Esophagus muscularis mucosa (tissue), 4 donors: ENCODE measurements around the gene SPCS2. TPM values are rescaled to one million over a fixed set of nuclear protein-coding genes. Genes with fewer than 3 reads are reported as not detected.

Experiments
- DNase-seq: peaks from one replicate; pipeline ENCODE4 v3.0.0-alpha.2; 2017; ENCODE audit errors: extremely low spot score
- H3K27ac ChIP-seq, 4 donors: fragments of 200-600 bp; sonication (generic); replicated peaks in 1 of 4; 1 replicate in 3 of 4; 2 replicates in 1 of 4; pipeline ENCODE4 v1.5.1; 2016 to 2019; ENCODE audit warnings: mild to moderate bottlenecking in 1 of 4
- H3K27me3 ChIP-seq, 4 donors: fragments of 200-600 bp; sonication (generic); one replicate each; pipeline versions ENCODE4 v1.5.1 to v1.6.0; 2016 to 2019
- H3K36me3 ChIP-seq, 4 donors: fragments of 200-600 bp; sonication (generic); one replicate each; pipeline ENCODE4 v1.5.1; 2016 to 2019
- H3K4me1 ChIP-seq, 4 donors: fragments of 200-600 bp; sonication (generic); one replicate each; pipeline ENCODE4 v1.5.1; 2016 to 2019
- H3K4me3 ChIP-seq, 4 donors: fragments of 200-600 bp; sonication (generic); 1 replicate in 2 of 4; 2 replicates in 2 of 4; pipeline ENCODE4 v1.5.1; 2016 to 2019; ENCODE audit warnings: mild to moderate bottlenecking in 4 of 4, moderate library complexity in 1 of 4
- H3K9me3 ChIP-seq, 4 donors: fragments of 200-600 bp; sonication (generic); 1 replicate in 3 of 4; 2 replicates in 1 of 4; pipeline ENCODE4 v1.5.1; 2016 to 2019
- EP300 ChIP-seq: sonication (generic); formaldehyde crosslinking; IDR thresholded peaks from one replicate; pipeline ENCODE4 v1.6.1; 2017; ENCODE audit warnings: antibody characterized with exemption
- POLR2A ChIP-seq: fragments of 450-650 bp; IDR thresholded peaks from one replicate; pipeline ENCODE4 v1.6.1; 2017; ENCODE audit warnings: antibody characterized with exemption, moderate library complexity, mild to moderate bottlenecking, low read depth
- POLR2AphosphoS5 ChIP-seq, 2 donors: sonication (generic); formaldehyde crosslinking; IDR thresholded peaks; one replicate each; pipeline ENCODE4 v1.6.1; 2017; ENCODE audit warnings: antibody characterized with exemption in 2 of 2
- WGBS: methylation state at CpG from one replicate; pipeline ENCODE4 v1.1.5; 2018; 5-methylcytosine and 5-hydroxymethylcytosine counted together
- intact Hi-C: fragments of 100-400 bp; cut with DNase I; formaldehyde crosslinking; loops from one replicate; pipeline ENCODE4 v1.15.1; 2023
- total RNA-seq, 4 donors: library from RNA; depleted of rRNA; stranded (reverse); fragments of >200 nt; gene quantifications; one replicate each; pipeline versions ENCODE4 v1.1.0 to v1.2.1, GENCODE V29; 2016
- TF ChIP-seq, protein P1 (sequence below), 3 experiments: fragments of 200-600 bp in 2 of 3; fragments of 450-650 bp in 1 of 3; sonication (generic) in 2 of 3; IDR thresholded peaks; one replicate each; pipeline ENCODE4 v1.5.1; 2017 to 2019; ENCODE audit warnings: antibody characterized with exemption in 3 of 3, mild to moderate bottlenecking in 2 of 3, moderate library complexity in 1 of 3

Gene SPCS2
- total RNA-seq, 4 donors from 2014 or later: 23.6 to 98.7 (median 28.6) TPM

DNA sequence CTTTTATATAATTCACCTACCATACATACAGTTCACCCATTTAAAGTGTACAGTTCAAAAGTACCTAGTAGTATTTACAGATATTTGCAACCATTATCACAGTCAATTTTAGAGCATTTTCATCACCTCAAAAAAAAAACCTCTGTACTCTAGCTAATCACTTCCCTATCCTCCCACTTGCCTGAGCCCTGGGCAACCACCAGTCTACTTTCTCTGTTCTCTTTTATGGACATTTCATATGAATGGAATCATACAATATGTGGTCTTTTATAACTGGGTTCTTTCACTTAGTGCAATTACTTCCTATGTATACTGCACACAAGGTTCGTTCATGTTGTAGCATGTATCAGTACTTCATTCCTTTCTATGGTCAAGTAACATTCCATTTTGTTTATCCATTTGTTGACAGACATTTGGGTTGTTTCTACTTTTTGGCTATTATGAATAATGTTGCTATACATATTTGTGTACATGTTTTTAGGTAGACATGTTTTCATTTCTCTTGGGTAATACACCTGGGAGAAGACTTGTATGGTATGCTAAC is 21.9 kb downstream of the SPCS2 start:
- Histone ChIP-seq H3K27ac (no peak overlapping the region), H3K36me3 (peaks cover 9 to 84% (median 61%) of the 10 kb centered on the region in 4 donors), H3K27me3 (no peaks in the 10 kb centered on the region), H3K4me1 (no peaks in the 10 kb centered on the region), H3K4me3 (no peak overlapping the region), H3K9me3 (no peaks in the 10 kb centered on the region)
- intact Hi-C loops: no loop called here
- TF ChIP-seq POLR2A: no peak
- no peak for TF ChIP-seq POLR2AphosphoS5 (IDR thresholded peaks at IDR 0.05)
- no peak for TF ChIP-seq EP300
- WGBS: 80% methylated on average over 1 of the region's 1 CpG
- DNase-seq: no peak

DNA sequence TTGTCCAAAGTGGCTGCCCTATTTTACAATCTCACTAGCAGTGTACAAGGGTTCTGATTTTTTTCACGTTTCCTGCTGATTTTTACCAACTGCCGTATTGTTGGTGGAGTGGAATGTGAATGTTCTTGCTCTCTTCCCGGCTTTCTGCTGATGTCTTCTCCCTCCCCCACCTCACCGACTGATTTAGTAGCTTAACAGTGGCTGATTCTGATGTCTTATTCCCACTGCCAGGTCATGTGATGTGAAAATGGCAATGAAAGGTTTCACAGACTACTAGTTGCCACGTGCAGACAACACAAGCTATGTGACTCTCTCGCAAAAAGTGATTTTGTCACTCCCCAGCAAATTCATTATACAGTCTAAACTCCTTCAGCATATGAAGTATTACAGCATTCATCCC is 22.4 kb downstream of the SPCS2 start:
- no peak for TF ChIP-seq EP300
- TF ChIP-seq POLR2AphosphoS5 (IDR thresholded peaks at IDR 0.05): no peak
- TF ChIP-seq POLR2A: no peak
- TF ChIP-seq, protein P1, sequence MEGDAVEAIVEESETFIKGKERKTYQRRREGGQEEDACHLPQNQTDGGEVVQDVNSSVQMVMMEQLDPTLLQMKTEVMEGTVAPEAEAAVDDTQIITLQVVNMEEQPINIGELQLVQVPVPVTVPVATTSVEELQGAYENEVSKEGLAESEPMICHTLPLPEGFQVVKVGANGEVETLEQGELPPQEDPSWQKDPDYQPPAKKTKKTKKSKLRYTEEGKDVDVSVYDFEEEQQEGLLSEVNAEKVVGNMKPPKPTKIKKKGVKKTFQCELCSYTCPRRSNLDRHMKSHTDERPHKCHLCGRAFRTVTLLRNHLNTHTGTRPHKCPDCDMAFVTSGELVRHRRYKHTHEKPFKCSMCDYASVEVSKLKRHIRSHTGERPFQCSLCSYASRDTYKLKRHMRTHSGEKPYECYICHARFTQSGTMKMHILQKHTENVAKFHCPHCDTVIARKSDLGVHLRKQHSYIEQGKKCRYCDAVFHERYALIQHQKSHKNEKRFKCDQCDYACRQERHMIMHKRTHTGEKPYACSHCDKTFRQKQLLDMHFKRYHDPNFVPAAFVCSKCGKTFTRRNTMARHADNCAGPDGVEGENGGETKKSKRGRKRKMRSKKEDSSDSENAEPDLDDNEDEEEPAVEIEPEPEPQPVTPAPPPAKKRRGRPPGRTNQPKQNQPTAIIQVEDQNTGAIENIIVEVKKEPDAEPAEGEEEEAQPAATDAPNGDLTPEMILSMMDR (IDR thresholded peaks at IDR 0.05): no peak
- H3K27ac ChIP-seq: no peak overlapping the region
- H3K27me3 ChIP-seq: no peaks in the 10 kb centered on the region
- no peak overlapping the region for H3K4me3 ChIP-seq
- no peaks in the 10 kb centered on the region for H3K9me3 ChIP-seq
- H3K4me1 ChIP-seq: no peaks in the 10 kb centered on the region
- WGBS: 82% methylated on average over 6 of the region's 6 CpGs
- intact Hi-C loops: no loop called here
- peaks cover 11 to 89% (median 66%) of the 10 kb centered on the region in 4 donors for H3K36me3 ChIP-seq
- DNase-seq: no peak

DNA sequence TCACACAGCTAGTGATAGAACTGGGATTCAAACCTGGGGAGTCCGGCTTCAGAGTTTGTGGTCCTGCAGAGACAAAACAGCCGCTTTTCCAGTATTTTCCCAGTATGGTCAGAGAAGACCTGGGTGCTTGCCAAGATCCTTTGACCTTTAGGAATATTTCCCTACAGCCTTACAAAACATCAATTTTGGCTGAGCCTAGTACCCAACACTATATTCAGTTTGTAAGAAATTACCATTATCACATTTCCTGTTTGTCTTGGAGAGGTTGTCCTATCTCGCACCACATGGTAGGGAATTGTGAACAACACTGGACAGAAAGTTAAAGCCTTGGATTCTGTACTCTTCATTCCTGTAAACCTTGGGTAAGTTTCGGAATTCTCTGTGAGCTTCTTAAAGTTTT is 29.0 kb downstream of the SPCS2 start:
- Histone ChIP-seq H3K4me1 (no peaks in the 10 kb centered on the region), H3K4me3 (no peak overlapping the region), H3K27ac (no peak overlapping the region), H3K27me3 (no peaks in the 10 kb centered on the region), H3K36me3 (peaks cover 18 to 64% (median 44%) of the 10 kb centered on the region in 4 donors), H3K9me3 (no peaks in the 10 kb centered on the region)
- intact Hi-C loops: no loop called here
- no peak for DNase-seq
- 75% methylated on average over 4 of the region's 4 CpGs for WGBS
- TF ChIP-seq, protein P1 (IDR thresholded peaks at IDR 0.05): no peak
- TF ChIP-seq POLR2A (no peak), EP300 (no peak), POLR2AphosphoS5 (IDR thresholded peaks at IDR 0.05) (no peak)

DNA sequence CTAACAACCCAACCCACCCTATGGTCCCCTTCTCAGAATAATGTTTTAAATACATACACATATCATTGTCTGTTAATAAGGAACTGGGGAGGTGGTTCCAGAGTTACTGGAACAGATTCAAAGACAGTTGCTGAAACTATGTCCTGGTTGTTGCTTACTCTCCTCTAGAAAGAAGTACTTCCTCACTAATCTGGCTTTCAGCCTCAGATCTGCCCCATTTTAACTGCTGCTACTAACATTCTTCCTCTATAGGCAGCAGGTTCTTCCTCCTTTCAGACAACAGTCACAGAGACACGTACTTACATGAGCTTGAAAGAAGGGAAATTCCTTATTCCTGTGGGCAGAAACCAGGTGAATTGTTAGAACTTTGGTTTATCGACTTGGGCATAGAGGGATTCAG is 31.6 kb downstream of the SPCS2 start:
- no peaks in the 10 kb centered on the region for H3K27me3 ChIP-seq

DNA sequence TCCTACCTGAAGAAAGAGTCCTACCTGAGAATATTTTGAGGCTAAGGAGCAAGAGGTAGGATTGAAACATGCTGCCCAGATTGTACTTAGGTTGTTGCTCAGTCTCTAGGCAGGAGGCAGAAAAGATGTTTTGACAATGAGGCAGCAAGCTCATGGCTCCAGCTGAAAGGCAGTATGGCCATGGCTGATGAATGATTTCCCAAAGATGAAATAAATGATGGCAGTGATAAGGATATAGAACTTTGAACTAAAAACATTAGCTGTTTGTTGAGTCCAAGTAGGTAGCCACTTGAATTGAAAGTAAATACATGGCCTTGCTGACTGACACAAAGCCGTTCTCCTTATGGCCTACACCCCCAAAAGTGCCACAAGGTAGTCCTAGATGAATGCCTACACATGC is 32.8 kb downstream of the SPCS2 start:
- no peaks in the 10 kb centered on the region for H3K4me1 ChIP-seq
- H3K36me3 ChIP-seq: peaks cover 10 to 29% (median 21%) of the 10 kb centered on the region in 4 donors
- H3K27ac ChIP-seq: no peak overlapping the region
- no peak for DNase-seq
- WGBS: 88% methylated on average over 1 of the region's 1 CpG
- no peak overlapping the region for H3K4me3 ChIP-seq
- no peaks in the 10 kb centered on the region for H3K27me3 ChIP-seq
- TF ChIP-seq, protein P1 (IDR thresholded peaks at IDR 0.05): no peak
- TF ChIP-seq POLR2A (no peak), POLR2AphosphoS5 (IDR thresholded peaks at IDR 0.05) (no peak), EP300 (no peak)
- intact Hi-C loops: no loop called here
- no peaks in the 10 kb centered on the region for H3K9me3 ChIP-seq

More for the DNA sequence above, 31.6 kb downstream of the SPCS2 start:
- no peak for DNase-seq
- Histone ChIP-seq H3K4me1 (no peaks in the 10 kb centered on the region), H3K27ac (no peak overlapping the region), H3K9me3 (no peaks in the 10 kb centered on the region), H3K36me3 (peaks cover 18 to 40% (median 29%) of the 10 kb centered on the region in 4 donors), H3K4me3 (no peak overlapping the region)
- TF ChIP-seq POLR2A (no peak), POLR2AphosphoS5 (IDR thresholded peaks at IDR 0.05) (no peak), EP300 (no peak)
- TF ChIP-seq, protein P1 (IDR thresholded peaks at IDR 0.05): no peak
- intact Hi-C loops: no loop called here
- WGBS: 88% methylated on average over 2 of the region's 2 CpGs
